Natural killer cell (primary cell): ENCODE results near the gene CHN2. TPM values are rescaled to one million over a fixed set of nuclear protein-coding genes. Genes with fewer than 3 reads are reported as not detected.

Source experiments
- ATAC-seq, 3 donors: fragments of 150-1000 bp in 2 of 3; fragments of 200-7000 bp in 1 of 3; cut with Tn5 transposase; 1 replicate in 1 of 3; 2 replicates in 2 of 3; pipeline ENCODE4 v1.10.0; 2021; ENCODE audit warnings: mild to moderate bottlenecking in 2 of 3, moderate library complexity in 2 of 3
- DNase-seq, 2 donors: peaks; one replicate each; pipeline versions ENCODE4 v3.0.0 to v3.0.0-alpha.2; 2013 to 2021; ENCODE audit warnings: mixed read lengths in 1 of 2
- H3K27ac ChIP-seq: one replicate; pipeline ENCODE4 v1.5.1; 2013; ENCODE audit warnings: mild to moderate bottlenecking, low read length
- H3K27me3 ChIP-seq: one replicate; pipeline ENCODE4 v1.6.1; 2013; ENCODE audit warnings: low read length; ENCODE audit not compliant: control insufficient read depth, insufficient read depth
- H3K36me3 ChIP-seq: one replicate; pipeline ENCODE4 v1.6.1; 2013; ENCODE audit warnings: low read length; ENCODE audit not compliant: control insufficient read depth, insufficient read depth
- H3K4me1 ChIP-seq: one replicate; pipeline ENCODE4 v1.6.1; 2013; ENCODE audit warnings: low read length; ENCODE audit not compliant: control insufficient read depth, insufficient read depth
- H3K4me3 ChIP-seq: one replicate; pipeline ENCODE4 v1.5.1; 2013; ENCODE audit warnings: low read length
- H3K9me3 ChIP-seq: one replicate; pipeline ENCODE4 v1.6.1; 2013; ENCODE audit warnings: low read length; ENCODE audit not compliant: control insufficient read depth, insufficient read depth
- H3K27ac Mint-ChIP-seq, 2 donors: one replicate each; pipeline ENCODE4 v1.8.0; 2022; ENCODE audit warnings: mild to moderate bottlenecking in 2 of 2, mixed read lengths in 2 of 2, moderate library complexity in 1 of 2
- H3K27me3 Mint-ChIP-seq, 2 donors: one replicate each; pipeline ENCODE4 v1.8.0; 2022; ENCODE audit warnings: low read depth in 2 of 2, mixed read lengths in 2 of 2
- H3K36me3 Mint-ChIP-seq: one replicate; pipeline ENCODE4 v1.8.0; 2022; ENCODE audit warnings: mixed read lengths
- H3K4me1 Mint-ChIP-seq, 2 donors: one replicate each; pipeline ENCODE4 v1.8.0; 2022; ENCODE audit warnings: mixed read lengths in 2 of 2
- H3K4me3 Mint-ChIP-seq: one replicate; pipeline ENCODE4 v1.8.0; 2022; ENCODE audit warnings: mild to moderate bottlenecking, moderate library complexity, mixed read lengths
- H3K9me3 Mint-ChIP-seq, 2 donors: one replicate each; pipeline ENCODE4 v1.8.0; 2022; ENCODE audit warnings: mixed read lengths in 2 of 2
- WGBS: methylation state at CpG from one replicate; pipeline ENCODE4 v1.1.7; 2013; ENCODE audit warnings: missing lambda C conversion rate; ENCODE audit not compliant: insufficient coverage; 5-methylcytosine and 5-hydroxymethylcytosine counted together
- intact Hi-C: fragments of 100-400 bp; cut with micrococcal nuclease; formaldehyde crosslinking; loops from one replicate; pipeline ENCODE4 v1.14.2; 2022
- total RNA-seq, 4 donors: library from RNA; stranded (reverse); fragments of 120-200 nt in 1 of 4; gene quantifications; one replicate each; pipeline versions ENCODE4 v1.2.3 to v1.2.4, GENCODE V29; 2013 to 2022
- TF ChIP-seq, protein P1 (sequence below): fragments of 200-600 bp; IDR thresholded peaks from one replicate; pipeline ENCODE4 v1.8.0; 2022; ENCODE audit warnings: antibody characterized with exemption

Gene CHN2
- total RNA-seq, 3 donors from 2014 or later (not counting 1 experiment from before 2014, with no cell fraction given): 23.2 to 40.6 (median 30.2) TPM

DNA sequence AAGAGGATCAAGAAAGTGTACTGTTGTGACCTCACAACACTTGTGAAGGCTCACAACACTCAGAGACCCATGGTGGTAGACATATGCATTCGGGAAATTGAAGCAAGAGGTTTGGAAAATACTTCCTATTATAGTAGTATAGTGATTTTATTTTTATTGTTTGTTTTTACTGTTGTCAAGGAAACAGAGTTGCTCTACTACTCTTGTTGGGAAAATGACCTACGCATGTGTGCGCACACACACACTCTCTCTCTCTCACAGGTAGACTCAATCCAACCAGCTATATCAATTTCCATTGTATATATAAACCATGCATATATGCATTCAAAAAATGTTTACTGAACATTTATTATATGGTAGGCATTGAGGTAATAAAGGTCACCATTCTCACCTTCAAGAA, 305.4 kb downstream of the CHN2 start:
- no peak overlapping the region for H3K4me3 Mint-ChIP-seq
- ATAC-seq: no peak
- no peak for DNase-seq
- peaks cover 13% of the 10 kb centered on the region for H3K36me3 ChIP-seq
- no peaks in the 10 kb centered on the region for H3K9me3 ChIP-seq
- no peaks in the 10 kb centered on the region for H3K27me3 Mint-ChIP-seq
- no peaks in the 10 kb centered on the region for H3K9me3 Mint-ChIP-seq
- H3K36me3 Mint-ChIP-seq: peaks cover 8% of the 10 kb centered on the region
- no peak overlapping the region for H3K27ac Mint-ChIP-seq
- TF ChIP-seq, protein P1, sequence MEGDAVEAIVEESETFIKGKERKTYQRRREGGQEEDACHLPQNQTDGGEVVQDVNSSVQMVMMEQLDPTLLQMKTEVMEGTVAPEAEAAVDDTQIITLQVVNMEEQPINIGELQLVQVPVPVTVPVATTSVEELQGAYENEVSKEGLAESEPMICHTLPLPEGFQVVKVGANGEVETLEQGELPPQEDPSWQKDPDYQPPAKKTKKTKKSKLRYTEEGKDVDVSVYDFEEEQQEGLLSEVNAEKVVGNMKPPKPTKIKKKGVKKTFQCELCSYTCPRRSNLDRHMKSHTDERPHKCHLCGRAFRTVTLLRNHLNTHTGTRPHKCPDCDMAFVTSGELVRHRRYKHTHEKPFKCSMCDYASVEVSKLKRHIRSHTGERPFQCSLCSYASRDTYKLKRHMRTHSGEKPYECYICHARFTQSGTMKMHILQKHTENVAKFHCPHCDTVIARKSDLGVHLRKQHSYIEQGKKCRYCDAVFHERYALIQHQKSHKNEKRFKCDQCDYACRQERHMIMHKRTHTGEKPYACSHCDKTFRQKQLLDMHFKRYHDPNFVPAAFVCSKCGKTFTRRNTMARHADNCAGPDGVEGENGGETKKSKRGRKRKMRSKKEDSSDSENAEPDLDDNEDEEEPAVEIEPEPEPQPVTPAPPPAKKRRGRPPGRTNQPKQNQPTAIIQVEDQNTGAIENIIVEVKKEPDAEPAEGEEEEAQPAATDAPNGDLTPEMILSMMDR: no peak
- H3K4me3 ChIP-seq: no peak overlapping the region
- intact Hi-C loops: no loop called here
- H3K27ac ChIP-seq: no peak overlapping the region
- no peaks in the 10 kb centered on the region for H3K4me1 ChIP-seq
- no CpG with 5 or more reads among the region's 3 CpGs for WGBS
- H3K4me1 Mint-ChIP-seq: no peaks in the 10 kb centered on the region
- H3K27me3 ChIP-seq: no peaks in the 10 kb centered on the region

DNA sequence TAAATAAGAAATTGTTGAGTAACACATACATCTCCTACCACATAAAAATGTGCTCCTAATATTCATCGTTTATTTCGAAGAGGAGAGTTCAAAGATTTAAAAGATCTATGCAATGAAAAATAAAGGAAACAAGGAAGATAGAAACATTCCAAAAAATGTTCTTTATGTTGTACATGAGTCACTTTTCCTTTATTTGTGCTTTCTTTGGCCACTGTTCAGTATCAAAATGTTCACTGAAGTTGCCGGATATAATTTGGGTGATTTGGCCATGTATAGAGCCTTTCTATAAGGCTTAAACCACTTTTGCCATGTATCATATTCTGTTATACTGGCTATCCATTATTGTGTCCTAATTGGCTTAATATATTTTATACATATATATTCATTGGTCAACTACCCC, 306.1 kb downstream of the CHN2 start:
- intact Hi-C loops: no loop called here
- peaks cover 16% of the 10 kb centered on the region for H3K36me3 ChIP-seq
- no CpG with 5 or more reads among the region's 3 CpGs for WGBS
- H3K27me3 ChIP-seq: no peaks in the 10 kb centered on the region
- H3K27ac ChIP-seq: no peak overlapping the region
- DNase-seq (no peak), ATAC-seq (no peak)
- H3K9me3 Mint-ChIP-seq: no peaks in the 10 kb centered on the region
- no peak overlapping the region for H3K4me3 ChIP-seq
- no peak overlapping the region for H3K4me3 Mint-ChIP-seq
- no peaks in the 10 kb centered on the region for H3K27me3 Mint-ChIP-seq
- peaks cover 0 to 4% of the 10 kb centered on the region in 2 donors for H3K4me1 Mint-ChIP-seq
- TF ChIP-seq, protein P1: no peak
- no peaks in the 10 kb centered on the region for H3K4me1 ChIP-seq
- no peaks in the 10 kb centered on the region for H3K9me3 ChIP-seq
- H3K36me3 Mint-ChIP-seq: peaks cover 10% of the 10 kb centered on the region
- H3K27ac Mint-ChIP-seq: no peak overlapping the region

DNA sequence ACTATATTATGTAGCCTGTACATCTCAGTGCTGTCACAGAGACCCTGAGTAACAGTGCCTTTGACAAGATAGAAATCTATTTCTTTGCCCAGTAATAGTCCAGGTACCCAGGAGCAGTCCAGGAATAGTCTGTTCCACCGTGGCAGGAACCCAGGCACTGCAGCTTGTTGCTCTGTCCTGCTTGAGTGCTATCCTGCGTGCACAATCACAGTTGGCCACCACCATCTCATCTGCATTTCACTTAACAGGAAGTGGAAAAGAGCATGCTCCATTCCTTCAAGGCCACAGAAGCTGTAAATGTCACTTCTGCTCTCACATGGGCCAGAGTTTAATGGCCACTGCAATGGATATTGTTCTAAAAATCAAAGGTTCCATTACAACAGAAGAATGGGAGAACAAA, 307.6 kb downstream of the CHN2 start:
- H3K4me3 Mint-ChIP-seq: no peak overlapping the region
- TF ChIP-seq, protein P1: no peak
- Histone ChIP-seq H3K9me3 (no peaks in the 10 kb centered on the region), H3K27ac (no peak overlapping the region), H3K4me1 (no peaks in the 10 kb centered on the region), H3K36me3 (peaks cover 18% of the 10 kb centered on the region), H3K4me3 (no peak overlapping the region), H3K27me3 (no peaks in the 10 kb centered on the region)
- no peak overlapping the region for H3K27ac Mint-ChIP-seq
- H3K36me3 Mint-ChIP-seq: peaks cover 12% of the 10 kb centered on the region
- H3K9me3 Mint-ChIP-seq: no peaks in the 10 kb centered on the region
- WGBS: 77% methylated on average over 2 of the region's 2 CpGs
- ATAC-seq (no peak), DNase-seq (no peak)
- peaks cover 0 to 5% of the 10 kb centered on the region in 2 donors for H3K4me1 Mint-ChIP-seq
- no peaks in the 10 kb centered on the region for H3K27me3 Mint-ChIP-seq
- intact Hi-C loops: no loop called here

DNA sequence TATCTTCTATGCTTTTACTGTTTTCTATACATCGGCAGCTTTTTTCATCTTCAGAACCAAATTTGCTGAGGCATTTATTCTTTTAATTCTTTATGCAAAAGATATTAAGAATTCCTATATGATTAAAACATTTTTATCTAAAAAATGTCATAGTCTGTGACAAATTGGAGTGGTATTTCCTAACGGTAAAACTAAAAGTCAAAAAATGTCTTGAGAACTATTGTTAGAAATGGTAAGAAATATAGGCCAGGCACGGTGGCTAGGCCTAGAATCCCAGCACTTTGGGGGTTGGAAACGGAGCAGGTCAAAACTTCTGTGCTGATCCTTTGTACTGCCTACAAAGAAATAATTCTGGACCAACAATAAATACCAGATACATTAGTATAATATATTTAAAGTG, 311.4 kb downstream of the CHN2 start:
- ATAC-seq (no peak), DNase-seq (no peak)
- H3K4me1 ChIP-seq: no peaks in the 10 kb centered on the region
- H3K27me3 Mint-ChIP-seq: no peaks in the 10 kb centered on the region
- H3K9me3 Mint-ChIP-seq: no peaks in the 10 kb centered on the region
- H3K9me3 ChIP-seq: no peaks in the 10 kb centered on the region
- no peak overlapping the region for H3K4me3 ChIP-seq
- TF ChIP-seq, protein P1: no peak
- peaks cover 5% of the 10 kb centered on the region for H3K36me3 Mint-ChIP-seq
- H3K27ac ChIP-seq: no peak overlapping the region
- WGBS: 94% methylated on average over 2 of the region's 4 CpGs
- H3K4me1 Mint-ChIP-seq: peaks cover 0 to 5% of the 10 kb centered on the region in 2 donors
- H3K36me3 ChIP-seq: peaks cover 25% of the 10 kb centered on the region
- intact Hi-C loops: no loop called here
- no peak overlapping the region for H3K4me3 Mint-ChIP-seq
- no peak overlapping the region for H3K27ac Mint-ChIP-seq
- H3K27me3 ChIP-seq: no peaks in the 10 kb centered on the region
